HEK293 (cell line): ENCODE data around the gene FGL2.
"Not testable (repeated sequence)": the region's sequence is repeated elsewhere in the genome, so short reads cannot be mapped to it uniquely, and the experiment has no call there.

Experiments used
- CTCF ChIA-PET: fragments of 350-600 bp; formaldehyde crosslinking; extraction: SDS; loops from one replicate; lab custom pipeline; 2021; ENCODE audit warnings: antibody characterized with exemption; lab: Yijun Ruan, JAX
- POLR2A ChIA-PET: fragments of 300-600 bp; formaldehyde crosslinking; extraction: SDS; loops from one replicate; lab custom pipeline; 2020; ENCODE audit warnings: antibody characterized with exemption, inconsistent platforms; lab: Yijun Ruan, JAX
- H3K27ac ChIP-seq: fragments of 200-500 bp; sonication (Bioruptor generic); 2 replicates; pipeline ENCODE4 v1.5.1; 2014; ENCODE audit warnings: low read depth, low read length, control low read depth, inconsistent platforms; ENCODE audit errors: extremely low read depth
- H3K36me3 ChIP-seq, 2 experiments: fragments of 200-500 bp in 1 of 2; sonication (Bioruptor generic) in 1 of 2; 1 replicate in 1 of 2; 2 replicates in 1 of 2; pipeline ENCODE4 v1.5.1; 2014 to 2017; ENCODE audit warnings: inconsistent platforms in 2 of 2, low read length in 2 of 2; ENCODE audit not compliant: control insufficient read depth in 2 of 2, insufficient read depth in 1 of 2
- H3K4me1 ChIP-seq: fragments of 200-500 bp; sonication (Bioruptor generic); 2 replicates; pipeline ENCODE4 v1.5.1; 2014; ENCODE audit warnings: mild to moderate bottlenecking, low read length, inconsistent platforms; ENCODE audit not compliant: control insufficient read depth, insufficient read depth
- H3K4me3 ChIP-seq: 2 replicates; pipeline ENCODE4 v1.5.1; 2011; ENCODE audit warnings: low read depth, mild to moderate bottlenecking, control low read depth, low read length, moderate library complexity
- H3K9me3 ChIP-seq: fragments of 200-500 bp; sonication (Bioruptor generic); 2 replicates; pipeline ENCODE4 v1.5.1; 2014; ENCODE audit warnings: low read depth, low read length, inconsistent platforms; ENCODE audit not compliant: control insufficient read depth, insufficient read depth
- BCL6B ChIP-seq: fragments of 450-650 bp; formaldehyde crosslinking; IDR thresholded peaks from 2 replicates; pipeline ENCODE4 v1.5.1; 2017; ENCODE audit warnings: missing biosample characterization, missing genetic modification characterization
- ELK4 ChIP-seq: IDR thresholded peaks from 2 replicates; pipeline ENCODE4 v1.6.1; 2011; ENCODE audit warnings: mild to moderate bottlenecking, low read depth, low read length, borderline replicate concordance
- IKZF3 ChIP-seq: fragments of 450-650 bp; IDR thresholded peaks from 2 replicates; pipeline ENCODE4 v1.5.0; 2018; ENCODE audit warnings: missing biosample characterization, mild to moderate bottlenecking, missing genetic modification characterization, moderate library complexity
- MYNN ChIP-seq: fragments of 450-650 bp; formaldehyde crosslinking; IDR thresholded peaks from 2 replicates; pipeline ENCODE4 v1.5.1; 2016; ENCODE audit warnings: missing biosample characterization, missing genetic modification characterization, borderline replicate concordance
- OVOL3 ChIP-seq: fragments of 450-650 bp; formaldehyde crosslinking; IDR thresholded peaks from 2 replicates; pipeline ENCODE4 v1.5.1; 2016; ENCODE audit warnings: missing biosample characterization, missing genetic modification characterization
- SP3 ChIP-seq: fragments of 450-650 bp; formaldehyde crosslinking; IDR thresholded peaks from 2 replicates; pipeline ENCODE4 v1.5.1; 2016; ENCODE audit warnings: missing biosample characterization, missing genetic modification characterization
- ZBTB11 ChIP-seq: fragments of 450-650 bp; formaldehyde crosslinking; conservative IDR thresholded peaks from 2 replicates; pipeline ENCODE4 v1.5.1; 2016; ENCODE audit warnings: low read depth, missing biosample characterization, missing genetic modification characterization
- ZNF175 ChIP-seq: fragments of 450-650 bp; formaldehyde crosslinking; IDR thresholded peaks from 2 replicates; pipeline ENCODE4 v1.5.1; 2016; ENCODE audit warnings: missing biosample characterization, missing genetic modification characterization
- ZNF24 ChIP-seq: fragments of 450-650 bp; formaldehyde crosslinking; IDR thresholded peaks from 2 replicates; pipeline ENCODE4 v1.5.1; 2016; ENCODE audit warnings: missing biosample characterization, missing genetic modification characterization
- ZNF302 ChIP-seq: fragments of 450-650 bp; formaldehyde crosslinking; IDR thresholded peaks from 2 replicates; pipeline ENCODE4 v1.5.1; 2016; ENCODE audit warnings: missing biosample characterization, missing genetic modification characterization, low read depth
- ZNF37A ChIP-seq: fragments of 450-650 bp; IDR thresholded peaks from 2 replicates; pipeline ENCODE4 v1.5.1; 2018; ENCODE audit warnings: missing biosample characterization, missing genetic modification characterization
- ZNF433 ChIP-seq: fragments of 450-650 bp; formaldehyde crosslinking; IDR thresholded peaks from 2 replicates; pipeline ENCODE4 v1.5.1; 2016; ENCODE audit warnings: missing biosample characterization, missing genetic modification characterization, low read depth
- ZNF510 ChIP-seq: fragments of 450-650 bp; formaldehyde crosslinking; IDR thresholded peaks from 2 replicates; pipeline ENCODE4 v1.5.1; 2018; ENCODE audit warnings: mild to moderate bottlenecking, missing genetic modification characterization, missing biosample characterization; ENCODE audit not compliant: insufficient replicate concordance
- ZNF544 ChIP-seq: fragments of 450-650 bp; formaldehyde crosslinking; IDR thresholded peaks from 2 replicates; pipeline ENCODE4 v1.5.0; 2017; ENCODE audit warnings: missing biosample characterization, missing genetic modification characterization
- ZNF548 ChIP-seq: fragments of 450-650 bp; formaldehyde crosslinking; IDR thresholded peaks from 2 replicates; pipeline ENCODE4 v1.5.1; 2016; ENCODE audit warnings: missing biosample characterization, missing genetic modification characterization
- ZNF585B ChIP-seq: fragments of 450-650 bp; formaldehyde crosslinking; IDR thresholded peaks from 2 replicates; pipeline ENCODE4 v1.5.1; 2016; ENCODE audit warnings: missing biosample characterization, missing genetic modification characterization
- ZNF645 ChIP-seq: fragments of 450-650 bp; formaldehyde crosslinking; IDR thresholded peaks from 2 replicates; pipeline ENCODE4; 2016; ENCODE audit warnings: missing biosample characterization, missing genetic modification characterization
- ZNF670 ChIP-seq: fragments of 450-650 bp; formaldehyde crosslinking; IDR thresholded peaks from 2 replicates; pipeline ENCODE4 v1.5.1; 2016; ENCODE audit warnings: missing biosample characterization, missing genetic modification characterization, low read depth
- ZNF701 ChIP-seq: fragments of 450-650 bp; formaldehyde crosslinking; IDR thresholded peaks from 2 replicates; pipeline ENCODE4 v1.5.1; 2016; ENCODE audit warnings: missing biosample characterization, missing genetic modification characterization
- ZNF747 ChIP-seq: fragments of 450-650 bp; formaldehyde crosslinking; IDR thresholded peaks from 2 replicates; pipeline ENCODE4 v1.5.1; 2016; ENCODE audit warnings: missing biosample characterization, missing genetic modification characterization
- ZNF76 ChIP-seq: fragments of 450-650 bp; formaldehyde crosslinking; IDR thresholded peaks from 2 replicates; pipeline ENCODE4; 2016; ENCODE audit warnings: low read depth, missing biosample characterization, missing genetic modification characterization, borderline replicate concordance
- ZNF843 ChIP-seq: fragments of 450-650 bp; formaldehyde crosslinking; IDR thresholded peaks from 2 replicates; pipeline ENCODE4 v1.5.1; 2016; ENCODE audit warnings: missing biosample characterization, missing genetic modification characterization
- ZSCAN16 ChIP-seq: fragments of 450-650 bp; formaldehyde crosslinking; IDR thresholded peaks from 2 replicates; pipeline ENCODE4 v1.5.1; 2016; ENCODE audit warnings: missing biosample characterization, missing genetic modification characterization
- ZXDB ChIP-seq: fragments of 450-650 bp; formaldehyde crosslinking; IDR thresholded peaks from 2 replicates; pipeline ENCODE4 v1.5.1; 2016; ENCODE audit warnings: missing biosample characterization, missing genetic modification characterization

FGL2 gene

GRCh38 chr7:77238703-77239136, 39.1 kb upstream of the FGL2 start (continued):
- TF ChIP-seq ZNF548 (tag by site-specific recombination) (no peak), ZNF701 (no peak)

- no peak overlapping the region for H3K27ac ChIP-seq
- CTCF ChIA-PET, result no interaction called here
- no peaks in the 10 kb centered on the region for H3K9me3 ChIP-seq
- H3K4me1 ChIP-seq, result no peaks in the 10 kb centered on the region
- TF ChIP-seq BCL6B (tag by site-specific recombination) (no peak), ZNF747 (tag by site-specific recombination) (no peak), ZBTB11 (tag by site-specific recombination) (no peak), ZNF670 (tag by site-specific recombination) (no peak), IKZF3 (tag by site-specific recombination) (no peak), ZNF76 (tag by site-specific recombination) (no peak), ZNF585B (tag by site-specific recombination) (no peak), MYNN (no peak), ZNF843 (tag by site-specific recombination) (no peak), ZNF24 (tag by site-specific recombination) (no peak), ZNF433 (no peak), ZXDB (no peak), ZNF302 (tag by site-specific recombination) (no peak), ZNF544 (tag by site-specific recombination) (no peak), ZNF701 (no peak), ZSCAN16 (no peak), OVOL3 (tag by site-specific recombination) (no peak), SP3 (tag by site-specific recombination) (no peak)
- H3K4me3 ChIP-seq, result no peak overlapping the region
- POLR2A ChIA-PET, result no interaction called here
- H3K36me3 ChIP-seq, result no peaks in the 10 kb centered on the region
These were observed 35.7 kb upstream of the FGL2 start for GRCh38 chr7:77235276-77235675.

- Histone ChIP-seq H3K36me3 (no peaks in the 10 kb centered on the region), H3K27ac (no peak overlapping the region), H3K9me3 (no peaks in the 10 kb centered on the region), H3K4me3 (no peak overlapping the region), H3K4me1 (no peaks in the 10 kb centered on the region)
- CTCF ChIA-PET, result interaction anchor here (1.1 to 1.2 kb wide), 2 partner anchors 13 to 15 kb away, joined by 4 read pairs; no protein-coding TSS in a partner anchor
- POLR2A ChIA-PET, result no interaction called here
- TF ChIP-seq ZNF510 (tag by site-specific recombination) (no peak), ELK4 (no peak), ZNF76 (tag by site-specific recombination) (no peak), ZNF645 (tag by site-specific recombination) (no peak), ZNF175 (no peak), ZNF37A (tag by site-specific recombination) (no peak)
These were observed 32.8 kb upstream of the FGL2 start for GRCh38 chr7:77232467-77232866.

GRCh38 chr7:77228795-77229194, 29.2 kb upstream of the FGL2 start:
- POLR2A ChIA-PET, H3K36me3 ChIP-seq, H3K4me3 ChIP-seq, H3K9me3 ChIP-seq, CTCF ChIA-PET, H3K4me1 ChIP-seq, H3K27ac ChIP-seq: not testable (repeated sequence)
